Measurements from ENCODE around the gene WDFY3.

DNA sequence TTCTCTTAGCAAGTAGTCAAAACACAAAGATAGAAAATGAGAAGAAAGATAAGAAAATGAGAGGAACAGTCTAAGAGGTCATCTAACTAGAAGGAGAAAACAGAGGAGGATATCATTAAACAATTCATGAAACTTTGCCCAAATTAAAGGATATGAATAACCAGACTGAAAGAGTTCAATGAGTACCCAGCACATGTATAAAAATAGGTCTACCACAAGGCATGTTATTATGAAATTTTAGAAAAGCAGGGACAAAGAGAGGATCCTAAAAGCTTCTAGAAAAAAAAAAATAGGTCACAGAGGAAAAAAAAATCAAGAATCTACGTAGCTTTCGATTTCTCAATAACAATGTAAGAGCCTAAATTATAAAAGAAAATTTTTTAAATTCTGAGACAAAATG, 118.5 kb downstream of the WDFY3 start:
- TF ChIP-seq, protein P1, sequence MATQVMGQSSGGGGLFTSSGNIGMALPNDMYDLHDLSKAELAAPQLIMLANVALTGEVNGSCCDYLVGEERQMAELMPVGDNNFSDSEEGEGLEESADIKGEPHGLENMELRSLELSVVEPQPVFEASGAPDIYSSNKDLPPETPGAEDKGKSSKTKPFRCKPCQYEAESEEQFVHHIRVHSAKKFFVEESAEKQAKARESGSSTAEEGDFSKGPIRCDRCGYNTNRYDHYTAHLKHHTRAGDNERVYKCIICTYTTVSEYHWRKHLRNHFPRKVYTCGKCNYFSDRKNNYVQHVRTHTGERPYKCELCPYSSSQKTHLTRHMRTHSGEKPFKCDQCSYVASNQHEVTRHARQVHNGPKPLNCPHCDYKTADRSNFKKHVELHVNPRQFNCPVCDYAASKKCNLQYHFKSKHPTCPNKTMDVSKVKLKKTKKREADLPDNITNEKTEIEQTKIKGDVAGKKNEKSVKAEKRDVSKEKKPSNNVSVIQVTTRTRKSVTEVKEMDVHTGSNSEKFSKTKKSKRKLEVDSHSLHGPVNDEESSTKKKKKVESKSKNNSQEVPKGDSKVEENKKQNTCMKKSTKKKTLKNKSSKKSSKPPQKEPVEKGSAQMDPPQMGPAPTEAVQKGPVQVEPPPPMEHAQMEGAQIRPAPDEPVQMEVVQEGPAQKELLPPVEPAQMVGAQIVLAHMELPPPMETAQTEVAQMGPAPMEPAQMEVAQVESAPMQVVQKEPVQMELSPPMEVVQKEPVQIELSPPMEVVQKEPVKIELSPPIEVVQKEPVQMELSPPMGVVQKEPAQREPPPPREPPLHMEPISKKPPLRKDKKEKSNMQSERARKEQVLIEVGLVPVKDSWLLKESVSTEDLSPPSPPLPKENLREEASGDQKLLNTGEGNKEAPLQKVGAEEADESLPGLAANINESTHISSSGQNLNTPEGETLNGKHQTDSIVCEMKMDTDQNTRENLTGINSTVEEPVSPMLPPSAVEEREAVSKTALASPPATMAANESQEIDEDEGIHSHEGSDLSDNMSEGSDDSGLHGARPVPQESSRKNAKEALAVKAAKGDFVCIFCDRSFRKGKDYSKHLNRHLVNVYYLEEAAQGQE (IDR thresholded peaks at IDR 0.05; ENCODE audit: low read depth) = no peak
- TF ChIP-seq YY1 (IDR thresholded peaks at IDR 0.05; ENCODE audit: low read depth) (no peak), EP300 (IDR thresholded peaks at IDR 0.05; ENCODE audit: borderline replicate concordance) (no peak), TAF1 (IDR thresholded peaks at IDR 0.05; ENCODE audit: low read depth) (no peak), RAD21 (IDR thresholded peaks at IDR 0.05; ENCODE audit: low read depth) (no peak)
- TF ChIP-seq, protein P2, sequence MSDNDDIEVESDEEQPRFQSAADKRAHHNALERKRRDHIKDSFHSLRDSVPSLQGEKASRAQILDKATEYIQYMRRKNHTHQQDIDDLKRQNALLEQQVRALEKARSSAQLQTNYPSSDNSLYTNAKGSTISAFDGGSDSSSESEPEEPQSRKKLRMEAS (IDR thresholded peaks at IDR 0.05) = no peak
